DOHH2 (cell line): Measurements from ENCODE around the gene BRIP1.

ENCODE experiments used
- CTCF ChIP-seq: fragments of 200-600 bp; sonication (generic); IDR thresholded peaks from one replicate; pipeline ENCODE4 v1.5.1; 2014; ENCODE audit warnings: antibody characterized with exemption, mild to moderate bottlenecking, low read depth, low read length; ENCODE audit not compliant: poor library complexity, severe bottlenecking
- EZH2phosphoT487 ChIP-seq: fragments of 200-600 bp; sonication (generic); IDR thresholded peaks from 2 replicates; pipeline ENCODE4 v1.6.1; 2017; ENCODE audit warnings: borderline replicate concordance, mild to moderate bottlenecking, antibody characterized with exemption, low read length, moderate library complexity, mixed read lengths

- TF ChIP-seq CTCF (no peak), EZH2phosphoT487 (no peak)
Measured at GRCh38 chr17:61847659-61848058, 15.7 kb downstream of the BRIP1 start.
